Activated CD8-positive, alpha-beta memory T cell treated with anti-CD3 and anti-CD28 coated beads, Interleukin-2, amount 10 ng/mL, durations not matched to agents 7 days and 5 days (primary cell): ENCODE measurements around the gene LRRC8E. TPM values are rescaled to one million over a fixed set of nuclear protein-coding genes. Genes with fewer than 3 reads are reported as not detected.
"Not testable (repeated sequence)": the region's sequence is repeated elsewhere in the genome, so short reads cannot be mapped to it uniquely, and the experiment has no call there.

Source experiments
- ATAC-seq: fragments of 150-1000 bp; cut with Tn5 transposase; one replicate; pipeline ENCODE4 v1.10.0; 2021; ENCODE audit warnings: moderate library complexity
- CTCF ChIA-PET: fragments of 350-600 bp; sonication (Branson Sonifier 250); formaldehyde crosslinking; loops from one replicate; lab custom pipeline; 2021; ENCODE audit warnings: antibody characterized with exemption; lab: Charles Lee
- DNase-seq: peaks from one replicate; pipeline ENCODE4 v3.0.0-alpha.2; 2020
- H3K27ac Mint-ChIP-seq: one replicate; pipeline ENCODE4 v1.8.0; 2021; ENCODE audit warnings: mild to moderate bottlenecking, mixed read lengths
- H3K27me3 Mint-ChIP-seq: one replicate; pipeline ENCODE4 v1.8.0; 2021; ENCODE audit warnings: mixed read lengths
- H3K36me3 Mint-ChIP-seq: one replicate; pipeline ENCODE4 v1.8.0; 2021; ENCODE audit warnings: mild to moderate bottlenecking, mixed read lengths
- H3K4me1 Mint-ChIP-seq: one replicate; pipeline ENCODE4 v1.8.0; 2021; ENCODE audit warnings: mixed read lengths
- H3K4me3 Mint-ChIP-seq: one replicate; pipeline ENCODE4 v1.8.0; 2021; ENCODE audit warnings: mild to moderate bottlenecking, moderate library complexity, mixed read lengths
- H3K9me3 Mint-ChIP-seq: one replicate; pipeline ENCODE4 v1.8.0; 2022; ENCODE audit warnings: low read depth, mixed read lengths
- total RNA-seq, 2 experiments: library from RNA; stranded (reverse); gene quantifications; one replicate each; pipeline ENCODE4 v1.2.3, GENCODE V29; 2021

Gene LRRC8E
- total RNA-seq, 2 experiments from 2014 or later = not detected

GRCh38 chr19:7858109-7858770, 30.1 kb upstream of the LRRC8E start:
- no peaks in the 10 kb centered on the region for H3K9me3 Mint-ChIP-seq
- H3K4me3 Mint-ChIP-seq = no peak overlapping the region
- no peak overlapping the region for H3K27ac Mint-ChIP-seq
- no peaks in the 10 kb centered on the region for H3K36me3 Mint-ChIP-seq
- ATAC-seq (no peak), DNase-seq (no peak)
- peaks cover 14% of the 10 kb centered on the region for H3K27me3 Mint-ChIP-seq
- peaks cover 2% of the 10 kb centered on the region for H3K4me1 Mint-ChIP-seq
- CTCF ChIA-PET = interaction anchor here (3.0 kb wide), 1 partner anchor 11 kb away, joined by 16 read pairs; no protein-coding TSS in a partner anchor

GRCh38 chr19:7859087-7859486, 29.2 kb upstream of the LRRC8E start:
- not testable (repeated sequence) for ATAC-seq, H3K9me3 Mint-ChIP-seq, DNase-seq, H3K4me3 Mint-ChIP-seq, H3K4me1 Mint-ChIP-seq, H3K36me3 Mint-ChIP-seq, H3K27ac Mint-ChIP-seq
- peaks cover 22% of the 10 kb centered on the region for H3K27me3 Mint-ChIP-seq
- CTCF ChIA-PET = interaction anchor here (3.0 kb wide), 1 partner anchor 10 kb away, joined by 16 read pairs; no protein-coding TSS in a partner anchor

GRCh38 chr19:7859831-7860713, 28.2 kb upstream of the LRRC8E start:
- no peaks in the 10 kb centered on the region for H3K9me3 Mint-ChIP-seq
- no peak overlapping the region for H3K27ac Mint-ChIP-seq
- H3K4me3 Mint-ChIP-seq = no peak overlapping the region
- H3K27me3 Mint-ChIP-seq = peaks cover 31% of the 10 kb centered on the region
- H3K36me3 Mint-ChIP-seq = no peaks in the 10 kb centered on the region
- DNase-seq (no peak), ATAC-seq (no peak)
- CTCF ChIA-PET = interaction anchor here (0.9 to 3.0 kb wide), 4 partner anchors 7 to 83 kb away, joined by 4 to 16 read pairs (median 10); partner anchors contain the start of gene TIMM44
- peaks cover 6% of the 10 kb centered on the region for H3K4me1 Mint-ChIP-seq

DNA sequence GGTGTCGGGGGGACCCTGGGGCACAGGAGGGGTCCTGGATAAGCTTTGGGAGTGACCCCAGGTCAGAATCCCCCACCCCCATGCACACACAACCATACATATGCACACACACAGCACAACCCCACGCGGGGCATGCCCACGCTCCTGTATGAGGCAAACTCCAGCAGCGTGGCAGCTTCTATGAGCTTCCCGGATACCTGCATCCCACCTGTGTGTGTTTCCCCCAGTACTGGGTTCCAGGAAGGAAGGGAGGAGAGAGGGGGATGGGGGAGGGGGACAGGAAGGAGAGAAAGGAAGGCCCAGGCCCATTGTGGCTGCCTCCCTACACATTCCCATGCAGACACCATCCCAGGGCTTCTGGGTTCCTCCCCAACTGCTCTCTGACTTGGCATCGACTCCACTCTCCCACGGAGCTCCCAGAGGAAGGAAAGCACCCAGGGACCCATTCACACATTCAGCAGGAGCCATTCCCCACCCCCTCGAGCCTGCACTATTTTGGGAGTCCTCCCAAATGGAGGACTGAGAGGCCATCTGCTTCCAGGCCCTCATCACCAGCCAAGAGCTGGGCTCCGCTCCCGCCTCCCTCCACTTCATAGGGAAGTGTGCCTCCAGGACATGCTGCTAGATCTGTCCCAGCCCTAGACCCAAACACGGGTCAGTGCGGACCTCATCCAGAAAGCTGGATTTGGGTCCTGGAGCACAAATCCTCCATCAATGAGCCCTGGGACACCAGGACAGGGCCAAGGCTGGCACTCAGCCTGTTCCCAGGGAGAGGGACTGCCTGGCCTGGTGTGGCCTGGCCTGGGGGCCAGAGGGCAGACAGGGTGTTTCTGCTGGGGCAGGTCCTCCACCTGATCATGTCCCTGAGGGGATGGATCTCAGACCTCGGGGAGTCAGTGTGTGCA, 27.3 kb upstream of the LRRC8E start:
- H3K27ac Mint-ChIP-seq = no peak overlapping the region
- H3K4me3 Mint-ChIP-seq = no peak overlapping the region
- peaks cover 10% of the 10 kb centered on the region for H3K4me1 Mint-ChIP-seq
- H3K27me3 Mint-ChIP-seq = peaks cover 38% of the 10 kb centered on the region
- H3K36me3 Mint-ChIP-seq = no peaks in the 10 kb centered on the region
- CTCF ChIA-PET = interaction anchor here (0.8 to 2.6 kb wide), 7 partner anchors 8 to 82 kb away, joined by 3 to 15 read pairs (median 4); partner anchors contain the start of genes MAP2K7, SNAPC2 and TIMM44
- no peak for DNase-seq
- no peaks in the 10 kb centered on the region for H3K9me3 Mint-ChIP-seq
- no peak for ATAC-seq

DNA sequence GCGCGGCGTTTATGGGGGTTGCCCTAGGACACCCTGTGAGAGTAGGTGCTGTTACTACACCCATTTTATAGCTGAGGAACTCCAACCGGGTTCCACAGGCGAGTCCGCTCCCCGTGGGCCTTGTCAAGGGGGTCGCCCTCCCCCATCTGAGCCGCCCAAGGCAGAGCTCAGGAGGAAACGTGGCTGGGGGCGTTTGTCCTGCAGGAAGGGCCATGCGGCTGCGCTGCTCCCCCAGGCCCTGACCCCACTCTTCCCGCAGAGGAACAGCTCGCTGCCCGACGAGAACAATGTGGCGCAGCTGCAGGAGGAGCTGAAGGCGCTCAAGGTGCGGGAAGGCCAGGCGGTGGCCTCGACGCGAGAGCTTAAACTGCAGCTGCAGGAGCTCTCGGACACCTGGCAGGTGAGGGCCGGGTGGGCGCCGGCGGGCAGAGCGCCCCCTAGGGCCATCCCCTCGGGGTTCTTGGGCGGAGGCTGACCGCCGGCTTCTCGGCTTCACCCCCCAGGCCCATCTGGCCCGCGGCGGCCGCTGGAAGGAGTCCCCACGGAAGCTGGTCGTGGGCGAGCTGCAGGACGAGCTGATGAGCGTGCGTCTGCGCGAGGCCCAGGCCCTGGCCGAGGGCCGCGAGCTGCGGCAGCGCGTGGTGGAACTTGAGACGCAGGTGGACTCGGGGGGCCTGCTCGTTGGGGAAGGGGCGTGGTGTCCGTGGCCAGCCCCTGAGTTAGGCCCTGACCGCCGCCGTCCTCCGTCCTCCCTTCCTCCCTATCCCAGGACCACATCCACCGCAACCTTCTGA, 26.5 kb upstream of the LRRC8E start:
- ATAC-seq (peak; percentile 6), DNase-seq (no peak)
- Mint-ChIP-seq H3K27ac (no peak overlapping the region), H3K27me3 (peaks cover 41% of the 10 kb centered on the region), H3K4me1 (peaks cover 10% of the 10 kb centered on the region), H3K4me3 (no peak overlapping the region), H3K36me3 (no peaks in the 10 kb centered on the region), H3K9me3 (no peaks in the 10 kb centered on the region)
- CTCF ChIA-PET = interaction anchor here (0.6 to 2.6 kb wide), 10 partner anchors 8 to 294 kb away, joined by 3 to 15 read pairs (median 4); partner anchors contain the start of genes MAP2K7, SNAPC2 and TIMM44

- Mint-ChIP-seq H3K4me3 (no peak overlapping the region), H3K9me3 (no peaks in the 10 kb centered on the region), H3K4me1 (peaks cover 10% of the 10 kb centered on the region), H3K36me3 (no peaks in the 10 kb centered on the region), H3K27me3 (peaks cover 48% of the 10 kb centered on the region), H3K27ac (no peak overlapping the region)
- DNase-seq (peak; percentile 78), ATAC-seq (peak; percentile 54)
- CTCF ChIA-PET = interaction anchor here (0.6 to 2.6 kb wide), 7 partner anchors 10 to 294 kb away, joined by 3 to 15 read pairs (median 4); partner anchors contain the start of genes SNAPC2 and TIMM44
Measured at GRCh38 chr19:7862413-7862951, 25.8 kb upstream of the LRRC8E start.

DNA sequence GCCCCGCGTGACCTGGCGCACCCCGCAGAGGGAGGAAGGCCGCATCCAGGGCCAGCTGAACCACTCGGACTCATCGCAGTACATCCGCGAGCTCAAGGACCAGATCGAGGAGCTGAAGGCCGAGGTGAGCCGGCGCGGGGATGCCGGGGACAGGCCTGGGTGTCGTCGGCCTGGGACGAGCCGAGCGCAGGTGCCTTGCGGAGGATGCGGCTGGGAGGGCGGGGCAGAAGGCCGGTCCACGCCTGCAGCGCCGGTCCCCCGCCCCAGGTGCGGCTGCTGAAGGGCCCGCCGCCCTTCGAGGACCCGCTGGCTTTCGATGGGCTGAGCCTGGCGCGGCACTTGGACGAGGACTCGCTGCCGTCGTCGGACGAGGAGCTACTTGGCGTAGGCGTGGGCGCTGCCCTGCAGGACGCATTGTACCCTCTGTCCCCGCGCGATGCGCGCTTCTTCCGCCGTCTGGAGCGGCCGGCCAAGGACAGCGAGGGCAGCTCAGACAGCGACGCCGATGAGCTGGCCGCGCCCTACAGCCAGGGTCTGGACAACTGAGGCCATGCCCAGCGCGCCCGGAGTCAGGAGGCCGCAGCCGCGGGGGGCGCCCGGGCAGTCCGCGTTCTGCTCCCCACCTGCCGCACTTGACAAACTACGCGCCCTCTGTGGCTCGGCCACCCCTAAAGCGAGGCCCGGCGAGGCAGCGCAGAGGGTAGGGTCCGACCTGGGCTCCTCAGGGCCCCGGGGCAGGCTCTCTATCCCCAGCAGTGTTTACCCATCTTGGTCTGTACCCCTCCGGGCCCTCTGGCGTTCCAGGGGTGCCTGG, 24.9 kb upstream of the LRRC8E start:
- peaks cover 54% of the 10 kb centered on the region for H3K27me3 Mint-ChIP-seq
- ATAC-seq (no peak), DNase-seq (no peak)
- H3K4me3 Mint-ChIP-seq = no peak overlapping the region
- H3K27ac Mint-ChIP-seq = no peak overlapping the region
- peaks cover 12% of the 10 kb centered on the region for H3K4me1 Mint-ChIP-seq
- H3K36me3 Mint-ChIP-seq = no peaks in the 10 kb centered on the region
- no peaks in the 10 kb centered on the region for H3K9me3 Mint-ChIP-seq
- CTCF ChIA-PET = interaction anchor here (0.9 kb wide), 1 partner anchor 295 kb away, joined by 3 read pairs; no protein-coding TSS in a partner anchor

GRCh38 chr19:7863971-7864689, 24.2 kb upstream of the LRRC8E start:
- Mint-ChIP-seq H3K4me1 (peaks cover 18% of the 10 kb centered on the region), H3K9me3 (no peaks in the 10 kb centered on the region), H3K4me3 (no peak overlapping the region), H3K36me3 (no peaks in the 10 kb centered on the region), H3K27me3 (peaks cover 57% of the 10 kb centered on the region), H3K27ac (no peak overlapping the region)
- CTCF ChIA-PET = interaction anchor here (0.9 kb wide), 1 partner anchor 296 kb away, joined by 3 read pairs; no protein-coding TSS in a partner anchor
- no peak for ATAC-seq
- DNase-seq = no peak

GRCh38 chr19:7864690-7865074, 23.6 kb upstream of the LRRC8E start:
- ATAC-seq (no peak), DNase-seq (no peak)
- Mint-ChIP-seq H3K4me1 (peaks cover 18% of the 10 kb centered on the region), H3K9me3 (no peaks in the 10 kb centered on the region), H3K4me3 (no peak overlapping the region), H3K27me3 (peaks cover 57% of the 10 kb centered on the region), H3K36me3 (no peaks in the 10 kb centered on the region), H3K27ac (no peak overlapping the region)
- CTCF ChIA-PET = interaction anchor here (1.3 kb wide), 1 partner anchor 37 kb away, joined by 3 read pairs; no protein-coding TSS in a partner anchor

GRCh38 chr19:7865262-7865911, 22.9 kb upstream of the LRRC8E start:
- H3K9me3 Mint-ChIP-seq = no peaks in the 10 kb centered on the region
- H3K4me3 Mint-ChIP-seq = no peak overlapping the region
- ATAC-seq = no peak
- CTCF ChIA-PET = interaction anchor here (1.3 kb wide), 1 partner anchor 37 kb away, joined by 3 read pairs; no protein-coding TSS in a partner anchor
- peaks cover 57% of the 10 kb centered on the region for H3K27me3 Mint-ChIP-seq
- DNase-seq = no peak
- H3K27ac Mint-ChIP-seq = peak overlapping the region; percentile 54
- no peaks in the 10 kb centered on the region for H3K36me3 Mint-ChIP-seq
- peaks cover 21% of the 10 kb centered on the region for H3K4me1 Mint-ChIP-seq
